K562 (cell line): ENCODE measurements around the gene GSDME. TPM values are rescaled to one million over a fixed set of nuclear protein-coding genes. Genes with fewer than 3 reads are reported as not detected.

Experiments used
- MNT ChIP-seq, 2 experiments: fragments of 450-650 bp; conservative IDR thresholded peaks; 2 replicates each; pipeline ENCODE4 v1.6.1; 2017; ENCODE audit warnings: mild to moderate bottlenecking in 2 of 2, moderate library complexity in 2 of 2
- PCBP2 ChIP-seq: fragments of 200-400 bp; formaldehyde crosslinking; IDR thresholded peaks from 2 replicates; pipeline ENCODE4 v1.6.1; 2018; ENCODE audit warnings: low read length, low read depth, mild to moderate bottlenecking, moderate library complexity; ENCODE audit not compliant: poor library complexity, severe bottlenecking
- PTRF ChIP-seq: fragments of 450-650 bp; IDR thresholded peaks from 2 replicates; pipeline ENCODE4 v1.6.1; 2016; ENCODE audit warnings: mild to moderate bottlenecking, missing genetic modification characterization, missing compliant biosample characterization
- THRAP3 ChIP-seq: fragments of 450-650 bp; IDR thresholded peaks from 2 replicates; pipeline ENCODE4 v1.6.1; 2016; ENCODE audit warnings: mild to moderate bottlenecking, inconsistent platforms, borderline replicate concordance
- ZMIZ1 ChIP-seq, 2 experiments: fragments of 150-350 bp in 1 of 2; IDR thresholded peaks; 2 replicates each; pipeline ENCODE4 v1.6.1; 2012 to 2016; ENCODE audit warnings: low read depth in 2 of 2, low read length in 2 of 2, mild to moderate bottlenecking in 1 of 2, moderate library complexity in 1 of 2
- ZNF318 ChIP-seq, 2 experiments: fragments of 450-650 bp; IDR thresholded peaks; 2 replicates each; pipeline ENCODE4 v1.6.1; 2016; ENCODE audit warnings: mild to moderate bottlenecking in 2 of 2, borderline replicate concordance in 1 of 2, low read depth in 1 of 2, moderate library complexity in 1 of 2
- polyA plus RNA-seq, 8 experiments: library from polyadenylated mRNA; depleted of rRNA in 4 of 8; stranded (reverse) in 5 of 8; unstranded in 3 of 8; fragments of >200 nt; fragmentation: Nextera tagmentation in 2 of 8; fragmentation: Illumina TruSeq in 1 of 8; extraction: Ambion mirVana in 2 of 8; extraction: Trizol in 1 of 8; gene quantifications; 2 replicates each; pipeline versions ENCODE4 v1.2.1 to v1.2.3, GENCODE V29; 2011 to 2014; ENCODE audit warnings: inconsistent platforms in 1 of 8, missing spikeins in 1 of 8
- total RNA-seq, 7 experiments: library from RNA; depleted of rRNA in 6 of 7; stranded (reverse); fragments of >200 nt in 6 of 7; fragmentation: Illumina TruSeq in 2 of 7; extraction: Trizol in 2 of 7; gene quantifications; 2 replicates each; pipeline versions ENCODE4 v1.2.1 to v1.2.3, GENCODE V29; 2011 to 2021; ENCODE audit warnings: low replicate concordance in 1 of 7
- TF ChIP-seq, protein P1 (sequence below), 2 experiments: fragments of 450-650 bp in 1 of 2; sonication (generic) in 1 of 2; formaldehyde crosslinking; conservative IDR thresholded peaks; 2 replicates each; pipeline versions ENCODE4 v1.4.0 to v1.8.1; 2020 to 2022; ENCODE audit warnings: mild to moderate bottlenecking in 1 of 2, missing genetic modification reagents in 1 of 2
- TF ChIP-seq, protein P2 (sequence below): fragments of 200-800 bp; sonication (Bioruptor generic); IDR thresholded peaks from 2 replicates; pipeline ENCODE4 v1.6.1; 2017; ENCODE audit warnings: missing genetic modification characterization, missing compliant biosample characterization

The GSDME gene
- total and polyA plus RNA-seq, 9 of the 15 experiments (the other 6 are each of a cell fraction or from before 2014, with no cell fraction given), result 0.37 to 1.9 (median 0.62) TPM

DNA sequence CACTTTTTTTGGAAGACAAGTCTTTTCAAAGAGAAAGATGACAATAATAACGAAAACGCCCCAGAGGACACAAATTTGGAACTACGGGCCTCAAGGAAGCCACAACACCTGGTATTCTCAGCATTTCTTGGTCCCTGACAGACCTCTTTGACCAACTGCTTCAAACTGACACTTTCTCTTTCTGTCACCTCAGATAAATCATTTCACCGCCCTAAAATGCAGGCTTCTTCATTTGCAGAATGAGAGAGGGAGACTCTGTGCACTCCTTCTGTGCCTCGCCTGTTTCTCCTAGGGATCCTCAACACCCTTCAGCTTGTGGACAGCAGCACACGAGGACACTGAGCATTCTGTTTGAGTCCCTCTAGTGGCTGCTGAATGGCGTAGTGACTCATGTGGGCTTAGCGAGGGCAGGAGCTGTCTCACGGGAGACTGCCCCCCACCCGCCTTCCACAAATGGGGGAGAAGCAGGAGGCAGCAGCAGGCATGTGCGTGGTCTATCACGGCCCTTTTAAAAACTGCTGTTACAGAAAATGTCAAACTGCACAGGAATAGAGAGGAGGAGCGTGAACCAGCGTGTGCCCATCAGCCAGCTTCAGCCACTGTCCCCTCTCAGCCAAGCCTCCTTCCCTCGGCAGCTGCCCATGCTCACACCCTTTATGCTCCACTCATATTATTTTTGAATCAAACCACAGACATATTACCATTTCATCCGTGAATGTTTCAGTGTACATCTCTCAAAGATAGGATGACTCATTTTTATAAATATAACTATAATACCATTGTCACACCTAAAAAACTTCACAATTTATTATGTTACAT lies 41.4 kb downstream of the GSDME start (continued):
- no peak for TF ChIP-seq ZNF318 (IDR thresholded peaks at IDR 0.05; ENCODE audit: borderline replicate concordance in 1 of 2, low read depth in 1 of 2)
- TF ChIP-seq PTRF, result no peak
- TF ChIP-seq MNT (conservative IDR thresholded peaks at IDR 0.05), result peak in 1 of 2 experiments; percentile 43; a peak in 1 of 4 replicates
- TF ChIP-seq ZMIZ1 (IDR thresholded peaks at IDR 0.05; ENCODE audit: low read depth in 2 of 2, low read length in 2 of 2), result no peak
- TF ChIP-seq, protein P1, sequence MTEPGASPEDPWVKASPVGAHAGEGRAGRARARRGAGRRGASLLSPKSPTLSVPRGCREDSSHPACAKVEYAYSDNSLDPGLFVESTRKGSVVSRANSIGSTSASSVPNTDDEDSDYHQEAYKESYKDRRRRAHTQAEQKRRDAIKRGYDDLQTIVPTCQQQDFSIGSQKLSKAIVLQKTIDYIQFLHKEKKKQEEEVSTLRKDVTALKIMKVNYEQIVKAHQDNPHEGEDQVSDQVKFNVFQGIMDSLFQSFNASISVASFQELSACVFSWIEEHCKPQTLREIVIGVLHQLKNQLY (CRISPR knock-in tag; conservative IDR thresholded peaks at IDR 0.05), result no peak
- TF ChIP-seq, protein P2, sequence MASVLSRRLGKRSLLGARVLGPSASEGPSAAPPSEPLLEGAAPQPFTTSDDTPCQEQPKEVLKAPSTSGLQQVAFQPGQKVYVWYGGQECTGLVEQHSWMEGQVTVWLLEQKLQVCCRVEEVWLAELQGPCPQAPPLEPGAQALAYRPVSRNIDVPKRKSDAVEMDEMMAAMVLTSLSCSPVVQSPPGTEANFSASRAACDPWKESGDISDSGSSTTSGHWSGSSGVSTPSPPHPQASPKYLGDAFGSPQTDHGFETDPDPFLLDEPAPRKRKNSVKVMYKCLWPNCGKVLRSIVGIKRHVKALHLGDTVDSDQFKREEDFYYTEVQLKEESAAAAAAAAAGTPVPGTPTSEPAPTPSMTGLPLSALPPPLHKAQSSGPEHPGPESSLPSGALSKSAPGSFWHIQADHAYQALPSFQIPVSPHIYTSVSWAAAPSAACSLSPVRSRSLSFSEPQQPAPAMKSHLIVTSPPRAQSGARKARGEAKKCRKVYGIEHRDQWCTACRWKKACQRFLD (CRISPR knock-in tag), result no peak
- no peak for TF ChIP-seq THRAP3
- TF ChIP-seq PCBP2, result no peak
